HepG2 (cell line): Measurements from ENCODE around the gene TWNK. TPM values are rescaled to one million over a fixed set of nuclear protein-coding genes. Genes with fewer than 3 reads are reported as not detected.

Experiments used
- DNMT3B ChIP-seq: conservative IDR thresholded peaks from 2 replicates; pipeline ENCODE4 v1.6.1; 2016; ENCODE audit warnings: missing biosample characterization, control low read depth
- GABPA ChIP-seq, 2 experiments: IDR thresholded peaks; 2 replicates each; pipeline ENCODE4 v1.6.1; 2011 to 2016; ENCODE audit warnings: low read depth in 2 of 2, low read length in 1 of 2, missing biosample characterization in 1 of 2, missing genetic modification characterization in 1 of 2
- HOXD1 ChIP-seq: sonication (generic); formaldehyde crosslinking; IDR thresholded peaks from 2 replicates; pipeline ENCODE4 v1.5.0; 2020; ENCODE audit warnings: missing genetic modification reagents
- SP4 ChIP-seq: sonication (generic); formaldehyde crosslinking; IDR thresholded peaks from 2 replicates; pipeline ENCODE4 v1.8.1; 2023; ENCODE audit warnings: mild to moderate bottlenecking, missing genetic modification reagents
- STAT6 ChIP-seq: sonication (generic); formaldehyde crosslinking; IDR thresholded peaks from 2 replicates; pipeline ENCODE4 v1.4.0; 2020; ENCODE audit warnings: missing genetic modification reagents, mild to moderate bottlenecking, borderline replicate concordance
- TRIM22 ChIP-seq: fragments of 450-650 bp; IDR thresholded peaks from 2 replicates; pipeline ENCODE4 v1.6.1; 2017
- ZNF30 ChIP-seq: sonication (generic); formaldehyde crosslinking; IDR thresholded peaks from 2 replicates; pipeline ENCODE4 v1.5.0; 2020; ENCODE audit warnings: mild to moderate bottlenecking, missing genetic modification reagents
- ZNF317 ChIP-seq: sonication (generic); formaldehyde crosslinking; IDR thresholded peaks from 2 replicates; pipeline ENCODE4 v1.5.0; 2020; ENCODE audit warnings: mild to moderate bottlenecking, missing genetic modification reagents
- ZNF451 ChIP-seq: sonication (generic); formaldehyde crosslinking; IDR thresholded peaks from 2 replicates; pipeline ENCODE4 v1.5.0; 2020; ENCODE audit warnings: mild to moderate bottlenecking, missing genetic modification reagents
- ZNF576 ChIP-seq: sonication (generic); formaldehyde crosslinking; IDR thresholded peaks from 2 replicates; pipeline ENCODE4 v1.4.0; 2020; ENCODE audit warnings: mild to moderate bottlenecking, missing genetic modification reagents
- ZNF83 ChIP-seq: sonication (generic); formaldehyde crosslinking; IDR thresholded peaks from 2 replicates; pipeline ENCODE4 v1.4.0; 2020; ENCODE audit warnings: missing genetic modification reagents, mild to moderate bottlenecking, borderline replicate concordance
- polyA plus RNA-seq, 8 experiments: library from polyadenylated mRNA; depleted of rRNA in 3 of 8; stranded (reverse) in 7 of 8; unstranded in 1 of 8; fragments of >200 nt; fragmentation: Illumina TruSeq in 4 of 8; extraction: Trizol in 4 of 8; gene quantifications; 2 replicates each; pipeline versions ENCODE4 v1.2.1 to v1.2.3, GENCODE V29; 2011 to 2016; ENCODE audit warnings: low read depth in 4 of 8, missing spikeins in 1 of 8, mixed read lengths in 1 of 8; ENCODE audit not compliant: insufficient read depth in 1 of 8
- total RNA-seq, 5 experiments: library from RNA; depleted of rRNA; stranded (reverse); fragments of >200 nt; fragmentation: Illumina TruSeq; extraction: Trizol; gene quantifications; 2 replicates each; pipeline ENCODE4 v1.2.3, GENCODE V29; 2016; ENCODE audit warnings: low read depth in 1 of 5
- TF ChIP-seq, protein P1 (sequence below): sonication (generic); formaldehyde crosslinking; conservative IDR thresholded peaks from 2 replicates; pipeline ENCODE4 v1.4.0; 2020; ENCODE audit warnings: mild to moderate bottlenecking, missing genetic modification reagents, moderate library complexity
- TF ChIP-seq, protein P2 (sequence below): sonication (generic); formaldehyde crosslinking; IDR thresholded peaks from 2 replicates; pipeline ENCODE4 v1.9.0; 2021; ENCODE audit warnings: missing genetic modification reagents, mild to moderate bottlenecking, borderline replicate concordance
- TF ChIP-seq, protein P3 (sequence below): IDR thresholded peaks from 2 replicates; pipeline ENCODE4 v1.6.1; 2012; ENCODE audit warnings: inconsistent platforms

The TWNK gene
- total and polyA plus RNA-seq, 2 of the 13 experiments (the other 11 are each of a cell fraction or from before 2014, with no cell fraction given), result 10.7 to 16.5 TPM

GRCh38 chr10:101042667-101043362 lies 55.5 kb downstream of the TWNK start (continued):
- TF ChIP-seq, protein P1, sequence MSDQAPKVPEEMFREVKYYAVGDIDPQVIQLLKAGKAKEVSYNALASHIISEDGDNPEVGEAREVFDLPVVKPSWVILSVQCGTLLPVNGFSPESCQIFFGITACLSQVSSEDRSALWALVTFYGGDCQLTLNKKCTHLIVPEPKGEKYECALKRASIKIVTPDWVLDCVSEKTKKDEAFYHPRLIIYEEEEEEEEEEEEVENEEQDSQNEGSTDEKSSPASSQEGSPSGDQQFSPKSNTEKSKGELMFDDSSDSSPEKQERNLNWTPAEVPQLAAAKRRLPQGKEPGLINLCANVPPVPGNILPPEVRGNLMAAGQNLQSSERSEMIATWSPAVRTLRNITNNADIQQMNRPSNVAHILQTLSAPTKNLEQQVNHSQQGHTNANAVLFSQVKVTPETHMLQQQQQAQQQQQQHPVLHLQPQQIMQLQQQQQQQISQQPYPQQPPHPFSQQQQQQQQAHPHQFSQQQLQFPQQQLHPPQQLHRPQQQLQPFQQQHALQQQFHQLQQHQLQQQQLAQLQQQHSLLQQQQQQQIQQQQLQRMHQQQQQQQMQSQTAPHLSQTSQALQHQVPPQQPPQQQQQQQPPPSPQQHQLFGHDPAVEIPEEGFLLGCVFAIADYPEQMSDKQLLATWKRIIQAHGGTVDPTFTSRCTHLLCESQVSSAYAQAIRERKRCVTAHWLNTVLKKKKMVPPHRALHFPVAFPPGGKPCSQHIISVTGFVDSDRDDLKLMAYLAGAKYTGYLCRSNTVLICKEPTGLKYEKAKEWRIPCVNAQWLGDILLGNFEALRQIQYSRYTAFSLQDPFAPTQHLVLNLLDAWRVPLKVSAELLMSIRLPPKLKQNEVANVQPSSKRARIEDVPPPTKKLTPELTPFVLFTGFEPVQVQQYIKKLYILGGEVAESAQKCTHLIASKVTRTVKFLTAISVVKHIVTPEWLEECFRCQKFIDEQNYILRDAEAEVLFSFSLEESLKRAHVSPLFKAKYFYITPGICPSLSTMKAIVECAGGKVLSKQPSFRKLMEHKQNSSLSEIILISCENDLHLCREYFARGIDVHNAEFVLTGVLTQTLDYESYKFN, result peak; percentile 60
- TF ChIP-seq STAT6 (CRISPR knock-in tag), result no peak
- TF ChIP-seq GABPA (IDR thresholded peaks at IDR 0.05; ENCODE audit: low read depth, low read length), result peak; percentile 38; the same call in 1 of the 2 replicates
- TF ChIP-seq GABPA (CRISPR knock-in tag; IDR thresholded peaks at IDR 0.05; ENCODE audit: low read depth), result peak; percentile 80
- no peak for TF ChIP-seq ZNF317 (CRISPR knock-in tag)
- TF ChIP-seq, protein P2, sequence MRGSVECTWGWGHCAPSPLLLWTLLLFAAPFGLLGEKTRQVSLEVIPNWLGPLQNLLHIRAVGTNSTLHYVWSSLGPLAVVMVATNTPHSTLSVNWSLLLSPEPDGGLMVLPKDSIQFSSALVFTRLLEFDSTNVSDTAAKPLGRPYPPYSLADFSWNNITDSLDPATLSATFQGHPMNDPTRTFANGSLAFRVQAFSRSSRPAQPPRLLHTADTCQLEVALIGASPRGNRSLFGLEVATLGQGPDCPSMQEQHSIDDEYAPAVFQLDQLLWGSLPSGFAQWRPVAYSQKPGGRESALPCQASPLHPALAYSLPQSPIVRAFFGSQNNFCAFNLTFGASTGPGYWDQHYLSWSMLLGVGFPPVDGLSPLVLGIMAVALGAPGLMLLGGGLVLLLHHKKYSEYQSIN (CRISPR knock-in tag), result no peak
- TF ChIP-seq ZNF83 (CRISPR knock-in tag), result no peak
- TF ChIP-seq DNMT3B (CRISPR knock-in tag), result no peak
- no peak for TF ChIP-seq ZNF30
- TF ChIP-seq TRIM22, result no peak
- TF ChIP-seq, protein P3, sequence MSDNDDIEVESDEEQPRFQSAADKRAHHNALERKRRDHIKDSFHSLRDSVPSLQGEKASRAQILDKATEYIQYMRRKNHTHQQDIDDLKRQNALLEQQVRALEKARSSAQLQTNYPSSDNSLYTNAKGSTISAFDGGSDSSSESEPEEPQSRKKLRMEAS, result peak; percentile 47; the same call in 1 of the 2 replicates
- no peak for TF ChIP-seq ZNF451 (CRISPR knock-in tag)
- TF ChIP-seq ZNF576 (CRISPR knock-in tag), result no peak
- TF ChIP-seq HOXD1 (CRISPR knock-in tag), result no peak; the same call in 1 of the 2 replicates
- peak; percentile 70 for TF ChIP-seq SP4 (CRISPR knock-in tag)
